Fibroblast of pulmonary artery (primary cell): ENCODE measurements around the gene HELQ.
"Not testable (repeated sequence)": the region's sequence is repeated elsewhere in the genome, so short reads cannot be mapped to it uniquely, and the experiment has no call there.

ENCODE experiments used
- DNase-seq: peaks from one replicate; pipeline ENCODE4 v3.0.0-alpha.2; 2010; ENCODE audit warnings: low read depth
- H3K4me3 ChIP-seq: replicated peaks from 2 replicates; pipeline ENCODE4 v1.5.1; 2011; ENCODE audit warnings: low read depth, mild to moderate bottlenecking, control low read depth, low read length, moderate library complexity
- CTCF ChIP-seq: IDR thresholded peaks from 2 replicates; pipeline ENCODE4 v1.5.1; 2011; ENCODE audit warnings: mild to moderate bottlenecking, control low read depth, low read length, inconsistent platforms; ENCODE audit errors: missing control alignments

The HELQ gene

GRCh38 chr4:83455281-83456183 lies at the start of gene HELQ, which contains the start of gene MRPS18C:
Gene HELQ (minus strand): TSS chr4:83455823. CDS start chr4:83455693, 130 bp downstream.
Gene MRPS18C (plus strand): TSS chr4:83456058. CDS start chr4:83456078, 20 bp downstream.
- TF ChIP-seq CTCF: peak; percentile 24
- DNase-seq: peak; percentile 100
- H3K4me3 ChIP-seq: peak within 1 kb of the TSS; percentile 95

- no peak for DNase-seq
- no peak overlapping the region for H3K4me3 ChIP-seq
- TF ChIP-seq CTCF: no peak
Observed at GRCh38 chr4:83504996-83505395, 49.4 kb upstream of the HELQ start.

DNA sequence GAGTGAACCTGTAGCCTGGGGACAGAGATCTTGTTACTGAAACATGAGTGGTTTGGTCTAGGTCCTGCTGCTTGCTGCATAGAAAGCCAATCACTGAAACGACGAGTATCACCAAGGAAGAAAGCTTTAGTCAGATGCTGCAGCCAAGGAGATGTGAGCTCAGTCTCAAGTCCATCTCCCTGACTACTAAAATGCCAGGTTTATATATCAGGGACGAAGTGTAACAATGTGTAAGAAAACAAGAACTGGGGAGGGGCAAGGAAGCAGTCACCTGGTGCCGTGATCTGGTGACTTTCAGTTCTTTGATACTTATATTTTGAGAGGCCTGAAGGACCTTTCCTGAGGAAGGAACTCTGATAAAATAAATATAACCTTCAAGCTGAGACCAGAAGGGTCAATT lies 48.9 kb upstream of the HELQ start:
- no peak overlapping the region for H3K4me3 ChIP-seq
- no peak for DNase-seq
- TF ChIP-seq CTCF: no peak

GRCh38 chr4:83503974-83504373 lies 48.4 kb upstream of the HELQ start:
- no peak for DNase-seq
- H3K4me3 ChIP-seq: no peak overlapping the region
- no peak for TF ChIP-seq CTCF

- DNase-seq: not testable (repeated sequence)
Observed at GRCh38 chr4:83501671-83502070, 46.0 kb upstream of the HELQ start.

GRCh38 chr4:83498187-83498586 lies 42.6 kb upstream of the HELQ start:
- no peak overlapping the region for H3K4me3 ChIP-seq
- DNase-seq: no peak
- TF ChIP-seq CTCF: no peak

More at GRCh38 chr4:83501671-83502070, 46.0 kb upstream of the HELQ start:
- H3K4me3 ChIP-seq: not testable (repeated sequence)

DNA sequence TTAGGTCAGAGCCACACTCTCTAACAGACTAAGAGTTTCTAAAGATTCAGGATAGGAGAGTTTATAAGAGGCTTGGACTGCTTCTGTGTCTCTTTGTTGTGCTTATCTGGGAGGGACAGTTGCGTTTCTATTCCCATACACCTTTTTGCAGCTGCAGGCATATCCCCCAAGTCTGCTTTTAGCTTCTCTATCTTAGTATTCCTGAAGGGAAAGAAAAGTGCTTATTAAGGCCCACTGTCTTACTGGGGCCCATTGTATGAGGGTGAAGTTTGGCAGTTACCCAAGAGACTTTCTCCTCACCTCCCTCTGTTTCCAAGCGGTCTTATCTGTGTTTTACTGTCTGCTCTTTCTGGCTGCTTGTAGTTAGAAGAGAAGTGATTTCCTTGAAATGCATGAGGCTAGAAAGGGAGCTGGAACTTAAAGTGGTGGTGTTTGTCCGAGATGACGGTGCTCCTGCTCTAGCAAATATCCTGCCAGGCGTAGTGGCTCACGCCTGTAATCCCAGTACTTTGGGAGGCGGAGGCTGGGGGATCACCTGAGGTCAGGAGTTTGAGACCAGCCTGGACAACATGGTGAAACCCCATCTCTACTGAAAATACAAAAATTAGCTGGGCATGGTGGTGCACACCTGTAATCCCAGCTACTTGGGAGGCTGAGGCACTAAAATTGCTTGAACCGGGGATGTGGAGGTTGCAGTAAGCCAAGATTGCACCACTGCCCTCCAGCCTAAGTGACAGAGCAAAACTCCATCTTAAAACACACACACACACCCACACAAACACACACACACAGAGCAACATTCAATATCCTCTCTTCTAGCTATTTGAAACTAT lies 40.7 kb upstream of the HELQ start:
- H3K4me3 ChIP-seq, DNase-seq: not testable (repeated sequence)
